Measurements from ENCODE around the gene ISX. TPM values are rescaled to one million over a fixed set of nuclear protein-coding genes. Genes with fewer than 3 reads are reported as not detected.

ISX gene
- polyA plus RNA-seq, 2 of the 4 experiments (the other 2 are of a cell fraction), result not detected

DNA sequence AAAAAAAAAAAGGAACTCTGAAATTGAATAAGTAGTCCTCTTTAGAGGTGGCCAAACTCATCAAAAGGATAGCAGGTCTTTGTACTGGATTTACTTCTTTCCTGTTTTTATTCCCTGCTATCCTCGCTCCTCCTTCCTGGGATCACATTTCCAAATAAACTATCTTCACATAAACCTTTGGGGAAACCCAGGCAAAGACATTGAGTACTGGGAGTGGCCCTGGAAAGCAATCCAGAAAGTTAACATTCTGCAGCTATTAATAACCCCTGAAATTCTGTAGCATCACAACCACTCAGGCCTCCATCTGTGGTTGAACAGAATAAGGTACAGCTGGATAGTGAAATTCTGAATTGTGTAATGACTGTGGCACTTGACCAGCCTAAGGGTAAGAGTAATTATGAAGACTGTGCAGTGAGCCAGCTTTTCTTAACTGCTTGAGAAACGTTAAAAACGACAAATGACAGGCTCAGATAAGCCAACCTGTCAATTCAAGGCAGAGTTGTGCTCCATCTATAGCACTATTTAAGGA is 58.8 kb downstream of the ISX start:
- ATAC-seq (no peak), DNase-seq (ENCODE audit: low read depth in 1 of 2, low spot score in 1 of 2) (no peak), FAIRE-seq (no peak)
- Histone ChIP-seq H3K27ac (no peak overlapping the region), H3K4me1 (no peaks in the 10 kb centered on the region), H3K4me2 (no peak overlapping the region), H3K9me3 (no peaks in the 10 kb centered on the region), H3K4me3 (no peak overlapping the region)
- WGBS (ENCODE audit: missing lambda C conversion rate), result 26% methylated on average over 3 of the region's 3 CpGs
- ChIA-PET POLR2A (no interaction called here), CTCF (no interaction called here)
- TF ChIP-seq NFE2L2 (conservative IDR thresholded peaks at IDR 0.05; ENCODE audit: low read length), result no peak
- TF ChIP-seq EHMT2 (IDR thresholded peaks at IDR 0.05; ENCODE audit: low read depth), result no peak
- TF ChIP-seq HDAC2 (IDR thresholded peaks at IDR 0.05), result no peak
- TF ChIP-seq EHF (CRISPR knock-in tag; IDR thresholded peaks at IDR 0.05), result no peak
- no peak for TF ChIP-seq ZFP36 (IDR thresholded peaks at IDR 0.05; ENCODE audit: borderline replicate concordance, partially characterized antibody)
- TF ChIP-seq, protein P1, sequence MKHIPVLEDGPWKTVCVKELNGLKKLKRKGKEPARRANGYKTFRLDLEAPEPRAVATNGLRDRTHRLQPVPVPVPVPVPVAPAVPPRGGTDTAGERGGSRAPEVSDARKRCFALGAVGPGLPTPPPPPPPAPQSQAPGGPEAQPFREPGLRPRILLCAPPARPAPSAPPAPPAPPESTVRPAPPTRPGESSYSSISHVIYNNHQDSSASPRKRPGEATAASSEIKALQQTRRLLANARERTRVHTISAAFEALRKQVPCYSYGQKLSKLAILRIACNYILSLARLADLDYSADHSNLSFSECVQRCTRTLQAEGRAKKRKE (CRISPR knock-in tag; IDR thresholded peaks at IDR 0.05; ENCODE audit: low read depth), result no peak

DNA sequence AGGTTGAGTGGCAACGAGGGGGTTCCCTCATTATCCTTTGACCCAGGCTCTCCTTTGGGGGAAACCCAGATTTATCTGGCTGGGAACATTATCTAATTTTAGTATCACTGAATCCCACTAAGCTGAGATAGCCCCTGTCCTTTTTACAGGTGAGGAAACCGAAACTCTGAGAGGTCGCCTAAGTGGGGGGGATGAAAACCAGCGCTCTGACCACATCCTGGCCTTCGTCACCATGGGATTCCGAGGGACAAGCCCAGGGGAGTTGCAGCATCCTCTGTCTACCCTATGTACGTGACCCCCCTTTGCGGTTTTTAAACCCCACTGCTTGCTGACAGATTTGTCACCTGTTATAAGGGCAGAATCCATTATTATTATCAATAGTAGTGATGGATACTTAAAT is 61.0 kb downstream of the ISX start:
- 30% methylated on average over 8 of the region's 8 CpGs for WGBS (ENCODE audit: missing lambda C conversion rate)
- TF ChIP-seq JUNB (IDR thresholded peaks at IDR 0.05), result no peak
- no peak for TF ChIP-seq SMC3 (IDR thresholded peaks at IDR 0.05)

DNA sequence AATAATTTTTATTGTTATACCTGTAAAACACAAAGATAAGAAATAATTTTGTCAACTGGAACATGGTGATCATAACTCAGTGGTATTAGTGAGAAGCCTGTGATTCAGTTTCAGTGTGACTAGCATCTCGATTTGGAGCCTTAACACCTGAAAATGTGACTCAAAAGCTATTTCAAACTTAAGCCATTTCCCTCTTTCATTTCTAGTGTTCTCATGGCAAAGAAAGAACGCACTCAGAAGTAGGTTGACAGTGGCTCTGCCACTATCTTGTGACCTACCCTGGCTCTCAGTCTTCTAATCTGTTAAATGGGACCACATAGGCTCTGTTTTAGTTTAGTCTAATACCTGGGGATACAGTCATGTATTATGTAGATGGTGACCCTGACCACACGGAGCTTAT is 62.7 kb downstream of the ISX start:
- ChIA-PET CTCF (interaction anchor here (1.0 kb wide), 1 partner anchor 12 kb away, joined by 3 read pairs; no protein-coding TSS in a partner anchor), POLR2A (no interaction called here)
- Histone ChIP-seq H3K9me3 (no peaks in the 10 kb centered on the region), H3K27ac (no peak overlapping the region), H3K4me2 (no peak overlapping the region), H3K4me3 (no peak overlapping the region), H3K4me1 (no peaks in the 10 kb centered on the region)
- 15% methylated on average over 3 of the region's 3 CpGs for WGBS (ENCODE audit: missing lambda C conversion rate)
- DNase-seq (ENCODE audit: low read depth in 1 of 2, low spot score in 1 of 2), result no peak
- FAIRE-seq, result no peak
- ATAC-seq, result no peak
- TF ChIP-seq CEBPB (IDR thresholded peaks at IDR 0.05), result no peak
- TF ChIP-seq JUNB (IDR thresholded peaks at IDR 0.05), result no peak
- no peak for TF ChIP-seq KDM1A (IDR thresholded peaks at IDR 0.05; ENCODE audit: low read depth)
- no peak for TF ChIP-seq RNF2 (IDR thresholded peaks at IDR 0.05; ENCODE audit: borderline replicate concordance, low read depth)
- TF ChIP-seq, protein P1 (CRISPR knock-in tag; IDR thresholded peaks at IDR 0.05; ENCODE audit: low read depth), result no peak
- TF ChIP-seq MAFK (IDR thresholded peaks at IDR 0.05; ENCODE audit: partially characterized antibody), result no peak
- no peak for TF ChIP-seq CHD4 (IDR thresholded peaks at IDR 0.05; ENCODE audit: borderline replicate concordance)
- no peak for TF ChIP-seq KDM5A (IDR thresholded peaks at IDR 0.05)
- no peak for TF ChIP-seq SREBF2 (IDR thresholded peaks at IDR 0.05)
- TF ChIP-seq GATA3 (IDR thresholded peaks at IDR 0.05; ENCODE audit: borderline replicate concordance), result no peak
- TF ChIP-seq, protein P2, sequence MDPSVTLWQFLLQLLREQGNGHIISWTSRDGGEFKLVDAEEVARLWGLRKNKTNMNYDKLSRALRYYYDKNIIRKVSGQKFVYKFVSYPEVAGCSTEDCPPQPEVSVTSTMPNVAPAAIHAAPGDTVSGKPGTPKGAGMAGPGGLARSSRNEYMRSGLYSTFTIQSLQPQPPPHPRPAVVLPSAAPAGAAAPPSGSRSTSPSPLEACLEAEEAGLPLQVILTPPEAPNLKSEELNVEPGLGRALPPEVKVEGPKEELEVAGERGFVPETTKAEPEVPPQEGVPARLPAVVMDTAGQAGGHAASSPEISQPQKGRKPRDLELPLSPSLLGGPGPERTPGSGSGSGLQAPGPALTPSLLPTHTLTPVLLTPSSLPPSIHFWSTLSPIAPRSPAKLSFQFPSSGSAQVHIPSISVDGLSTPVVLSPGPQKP (IDR thresholded peaks at IDR 0.05; ENCODE audit: low read depth, low read length), result no peak
- no peak for TF ChIP-seq HOXB13 (CRISPR knock-in tag; IDR thresholded peaks at IDR 0.05; ENCODE audit: low read depth)
- no peak for TF ChIP-seq EP300 (IDR thresholded peaks at IDR 0.05)
- no peak for TF ChIP-seq MYC (IDR thresholded peaks at IDR 0.05; ENCODE audit: borderline replicate concordance, low read length)
- TF ChIP-seq ESRRA (IDR thresholded peaks at IDR 0.05; ENCODE audit: borderline replicate concordance, low read length), result no peak
- TF ChIP-seq, protein P3, sequence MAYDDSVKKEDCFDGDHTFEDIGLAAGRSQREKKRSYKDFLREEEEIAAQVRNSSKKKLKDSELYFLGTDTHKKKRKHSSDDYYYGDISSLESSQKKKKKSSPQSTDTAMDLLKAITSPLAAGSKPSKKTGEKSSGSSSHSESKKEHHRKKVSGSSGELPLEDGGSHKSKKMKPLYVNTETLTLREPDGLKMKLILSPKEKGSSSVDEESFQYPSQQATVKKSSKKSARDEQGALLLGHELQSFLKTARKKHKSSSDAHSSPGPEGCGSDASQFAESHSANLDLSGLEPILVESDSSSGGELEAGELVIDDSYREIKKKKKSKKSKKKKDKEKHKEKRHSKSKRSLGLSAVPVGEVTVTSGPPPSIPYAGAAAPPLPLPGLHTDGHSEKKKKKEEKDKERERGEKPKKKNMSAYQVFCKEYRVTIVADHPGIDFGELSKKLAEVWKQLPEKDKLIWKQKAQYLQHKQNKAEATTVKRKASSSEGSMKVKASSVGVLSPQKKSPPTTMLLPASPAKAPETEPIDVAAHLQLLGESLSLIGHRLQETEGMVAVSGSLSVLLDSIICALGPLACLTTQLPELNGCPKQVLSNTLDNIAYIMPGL (CRISPR knock-in tag; IDR thresholded peaks at IDR 0.05; ENCODE audit: borderline replicate concordance), result no peak
- TF ChIP-seq ZSCAN20 (CRISPR knock-in tag; IDR thresholded peaks at IDR 0.05), result no peak
- no peak for TF ChIP-seq JUN (IDR thresholded peaks at IDR 0.05)

More for the DNA sequence above, 61.0 kb downstream of the ISX start:
- CTCF ChIA-PET, result no interaction called here
- Histone ChIP-seq H3K9me3 (no peaks in the 10 kb centered on the region), H3K4me1 (no peaks in the 10 kb centered on the region), H3K27ac (no peak overlapping the region), H3K4me3 (no peak overlapping the region), H3K4me2 (no peak overlapping the region)
- DNase-seq (ENCODE audit: low read depth in 1 of 2, low spot score in 1 of 2), result no peak
- no peak for ATAC-seq
- no peak for FAIRE-seq
- POLR2A ChIA-PET, result no interaction called here
